Measurements from ENCODE around the gene PRSS38.

DNA sequence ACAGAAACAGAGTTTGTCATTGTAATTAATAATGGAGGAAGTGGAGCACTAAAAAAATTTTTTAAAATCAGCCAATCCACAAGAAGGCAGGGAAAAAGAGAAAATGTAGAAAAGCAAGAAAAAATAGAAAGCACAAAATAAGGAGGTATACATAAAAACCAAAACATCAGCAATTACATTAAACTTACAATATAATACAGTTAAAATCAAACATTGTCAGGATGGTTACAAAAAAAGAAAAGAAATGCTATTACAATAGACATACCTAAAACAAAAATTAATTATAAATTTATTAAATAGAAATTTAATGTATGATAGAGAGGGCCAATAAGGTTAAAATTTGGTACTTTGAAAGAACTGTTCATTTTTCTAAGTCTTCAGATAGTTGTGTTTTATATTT lies 38.7 kb downstream of the PRSS38 start:
- TF ChIP-seq, protein P1, sequence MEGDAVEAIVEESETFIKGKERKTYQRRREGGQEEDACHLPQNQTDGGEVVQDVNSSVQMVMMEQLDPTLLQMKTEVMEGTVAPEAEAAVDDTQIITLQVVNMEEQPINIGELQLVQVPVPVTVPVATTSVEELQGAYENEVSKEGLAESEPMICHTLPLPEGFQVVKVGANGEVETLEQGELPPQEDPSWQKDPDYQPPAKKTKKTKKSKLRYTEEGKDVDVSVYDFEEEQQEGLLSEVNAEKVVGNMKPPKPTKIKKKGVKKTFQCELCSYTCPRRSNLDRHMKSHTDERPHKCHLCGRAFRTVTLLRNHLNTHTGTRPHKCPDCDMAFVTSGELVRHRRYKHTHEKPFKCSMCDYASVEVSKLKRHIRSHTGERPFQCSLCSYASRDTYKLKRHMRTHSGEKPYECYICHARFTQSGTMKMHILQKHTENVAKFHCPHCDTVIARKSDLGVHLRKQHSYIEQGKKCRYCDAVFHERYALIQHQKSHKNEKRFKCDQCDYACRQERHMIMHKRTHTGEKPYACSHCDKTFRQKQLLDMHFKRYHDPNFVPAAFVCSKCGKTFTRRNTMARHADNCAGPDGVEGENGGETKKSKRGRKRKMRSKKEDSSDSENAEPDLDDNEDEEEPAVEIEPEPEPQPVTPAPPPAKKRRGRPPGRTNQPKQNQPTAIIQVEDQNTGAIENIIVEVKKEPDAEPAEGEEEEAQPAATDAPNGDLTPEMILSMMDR (conservative IDR thresholded peaks at IDR 0.05; ENCODE audit: low read depth in 2 of 2), result no peak
- TF ChIP-seq EZH2phosphoT487 (IDR thresholded peaks at IDR 0.05; ENCODE audit: unreplicated experiment), result no peak
- TF ChIP-seq STAT1 (IDR thresholded peaks at IDR 0.05; ENCODE audit: unreplicated experiment), result no peak
- no peak for TF ChIP-seq ZNF331 (CRISPR knock-in tag; IDR thresholded peaks at IDR 0.05; ENCODE audit: low read depth)
- no peak for TF ChIP-seq NANOG (IDR thresholded peaks at IDR 0.05; ENCODE audit: borderline replicate concordance)
- TF ChIP-seq, protein P2, sequence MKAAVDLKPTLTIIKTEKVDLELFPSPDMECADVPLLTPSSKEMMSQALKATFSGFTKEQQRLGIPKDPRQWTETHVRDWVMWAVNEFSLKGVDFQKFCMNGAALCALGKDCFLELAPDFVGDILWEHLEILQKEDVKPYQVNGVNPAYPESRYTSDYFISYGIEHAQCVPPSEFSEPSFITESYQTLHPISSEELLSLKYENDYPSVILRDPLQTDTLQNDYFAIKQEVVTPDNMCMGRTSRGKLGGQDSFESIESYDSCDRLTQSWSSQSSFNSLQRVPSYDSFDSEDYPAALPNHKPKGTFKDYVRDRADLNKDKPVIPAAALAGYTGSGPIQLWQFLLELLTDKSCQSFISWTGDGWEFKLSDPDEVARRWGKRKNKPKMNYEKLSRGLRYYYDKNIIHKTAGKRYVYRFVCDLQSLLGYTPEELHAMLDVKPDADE (IDR thresholded peaks at IDR 0.05), result no peak
- TF ChIP-seq POLR2AphosphoS5 (IDR thresholded peaks at IDR 0.05; ENCODE audit: low read depth), result no peak
- TF ChIP-seq, protein P3, sequence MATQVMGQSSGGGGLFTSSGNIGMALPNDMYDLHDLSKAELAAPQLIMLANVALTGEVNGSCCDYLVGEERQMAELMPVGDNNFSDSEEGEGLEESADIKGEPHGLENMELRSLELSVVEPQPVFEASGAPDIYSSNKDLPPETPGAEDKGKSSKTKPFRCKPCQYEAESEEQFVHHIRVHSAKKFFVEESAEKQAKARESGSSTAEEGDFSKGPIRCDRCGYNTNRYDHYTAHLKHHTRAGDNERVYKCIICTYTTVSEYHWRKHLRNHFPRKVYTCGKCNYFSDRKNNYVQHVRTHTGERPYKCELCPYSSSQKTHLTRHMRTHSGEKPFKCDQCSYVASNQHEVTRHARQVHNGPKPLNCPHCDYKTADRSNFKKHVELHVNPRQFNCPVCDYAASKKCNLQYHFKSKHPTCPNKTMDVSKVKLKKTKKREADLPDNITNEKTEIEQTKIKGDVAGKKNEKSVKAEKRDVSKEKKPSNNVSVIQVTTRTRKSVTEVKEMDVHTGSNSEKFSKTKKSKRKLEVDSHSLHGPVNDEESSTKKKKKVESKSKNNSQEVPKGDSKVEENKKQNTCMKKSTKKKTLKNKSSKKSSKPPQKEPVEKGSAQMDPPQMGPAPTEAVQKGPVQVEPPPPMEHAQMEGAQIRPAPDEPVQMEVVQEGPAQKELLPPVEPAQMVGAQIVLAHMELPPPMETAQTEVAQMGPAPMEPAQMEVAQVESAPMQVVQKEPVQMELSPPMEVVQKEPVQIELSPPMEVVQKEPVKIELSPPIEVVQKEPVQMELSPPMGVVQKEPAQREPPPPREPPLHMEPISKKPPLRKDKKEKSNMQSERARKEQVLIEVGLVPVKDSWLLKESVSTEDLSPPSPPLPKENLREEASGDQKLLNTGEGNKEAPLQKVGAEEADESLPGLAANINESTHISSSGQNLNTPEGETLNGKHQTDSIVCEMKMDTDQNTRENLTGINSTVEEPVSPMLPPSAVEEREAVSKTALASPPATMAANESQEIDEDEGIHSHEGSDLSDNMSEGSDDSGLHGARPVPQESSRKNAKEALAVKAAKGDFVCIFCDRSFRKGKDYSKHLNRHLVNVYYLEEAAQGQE (IDR thresholded peaks at IDR 0.05; ENCODE audit: unreplicated experiment), result no peak
